Endothelial cell of umbilical vein (primary cell): ENCODE measurements around the gene ADGRL3.
"Not testable (repeated sequence)": the region's sequence is repeated elsewhere in the genome, so short reads cannot be mapped to it uniquely, and the experiment has no call there.

Experiments
- CTCF ChIP-seq, 2 donors: IDR thresholded peaks; 1 replicate in 1 of 2; 2 replicates in 1 of 2; pipeline ENCODE4 v1.5.1; 2011; ENCODE audit warnings: low read length in 2 of 2, mild to moderate bottlenecking in 2 of 2, moderate library complexity in 2 of 2, control low read depth in 1 of 2, inconsistent platforms in 1 of 2, low read depth in 1 of 2; ENCODE audit not compliant: insufficient read depth in 1 of 2; ENCODE audit errors: extremely low read depth in 1 of 2
- JUN ChIP-seq: IDR thresholded peaks from 2 replicates; pipeline ENCODE4 v1.6.1; 2011; ENCODE audit warnings: borderline replicate concordance, low read depth; ENCODE audit not compliant: insufficient read length, insufficient read depth
- MAX ChIP-seq: IDR thresholded peaks from 2 replicates; pipeline ENCODE4 v1.6.1; 2011; ENCODE audit not compliant: insufficient read depth, insufficient read length
- POLR2A ChIP-seq: IDR thresholded peaks from 2 replicates; pipeline ENCODE4 v1.6.1; 2012; ENCODE audit warnings: low read depth, mild to moderate bottlenecking, control low read depth, low read length
- POLR2AphosphoS5 ChIP-seq: IDR thresholded peaks from 2 replicates; pipeline ENCODE4 v1.6.1; 2012; ENCODE audit warnings: low read depth, mild to moderate bottlenecking, control low read depth, low read length, moderate library complexity; ENCODE audit not compliant: insufficient read depth

- TF ChIP-seq POLR2A; CTCF (IDR thresholded peaks at IDR 0.05; ENCODE audit: extremely low read depth in 1 of 2, insufficient read depth in 1 of 2, low read depth in 1 of 2, low read length in 2 of 2); MAX; POLR2AphosphoS5; JUN: not testable (repeated sequence)
Observed at GRCh38 chr4:61509721-61510241, 309.7 kb downstream of the ADGRL3 start.
